Germinal center (tissue), 1 donor: Measurements from ENCODE around the gene LARGE2.
A peak's percentile ranks its signal among the peaks of the same experiment; 100 is the strongest.

Experiments used
- DNase-seq: peaks from one replicate; pipeline ENCODE4 v3.0.0; 2012; ENCODE audit warnings: mixed read lengths, low spot score

Gene LARGE2

GRCh38 chr11:45922425-45923082 lies at the start of gene LARGE2:
TSS of gene LARGE2 (plus strand) at chr11:45922656. CDS start at chr11:45922883, 227 bp downstream.
- DNase-seq: peak; percentile 65

- DNase-seq: no peak
Observed at GRCh38 chr11:45876401-45876800, 46.1 kb upstream of the LARGE2 start.

- DNase-seq: no peak
Observed at GRCh38 chr11:45877221-45877620, 45.2 kb upstream of the LARGE2 start.

GRCh38 chr11:45877845-45878244 lies 44.6 kb upstream of the LARGE2 start:
- no peak for DNase-seq

- no peak for DNase-seq
Observed at GRCh38 chr11:45879803-45880686, 42.4 kb upstream of the LARGE2 start.

GRCh38 chr11:45880772-45881570 lies 41.5 kb upstream of the LARGE2 start:
- DNase-seq: no peak

GRCh38 chr11:45881708-45882368 lies 40.6 kb upstream of the LARGE2 start:
- DNase-seq: no peak

GRCh38 chr11:45884596-45885185 lies 37.8 kb upstream of the LARGE2 start:
- no peak for DNase-seq

- DNase-seq: peak; percentile 92
Observed at GRCh38 chr11:45885274-45885920, 37.1 kb upstream of the LARGE2 start, which contains the start of gene MAPK8IP1. TSS of gene MAPK8IP1 (plus strand) at chr11:45885651. CDS start at chr11:45885821, 170 bp downstream.

GRCh38 chr11:45885921-45886721 lies 36.3 kb upstream of the LARGE2 start:
- DNase-seq: no peak

- no peak for DNase-seq
Observed at GRCh38 chr11:45886816-45887520, 35.5 kb upstream of the LARGE2 start.

GRCh38 chr11:45887587-45887986 lies 34.9 kb upstream of the LARGE2 start:
- no peak for DNase-seq

GRCh38 chr11:45889555-45889954 lies 32.9 kb upstream of the LARGE2 start:
- DNase-seq: no peak

- DNase-seq: no peak
Observed at GRCh38 chr11:45889966-45890365, 32.5 kb upstream of the LARGE2 start.

GRCh38 chr11:45890886-45891550 lies 31.4 kb upstream of the LARGE2 start:
- DNase-seq: no peak

- no peak for DNase-seq
Observed at GRCh38 chr11:45892856-45893255, 29.6 kb upstream of the LARGE2 start.

GRCh38 chr11:45894555-45895247 lies 27.8 kb upstream of the LARGE2 start:
- DNase-seq: no peak

- no peak for DNase-seq
Observed at GRCh38 chr11:45895553-45896259, 26.8 kb upstream of the LARGE2 start.
